OCI-LY1 (cell line): Measurements from ENCODE around the gene NUBPL.
"Not testable (repeated sequence)": the region's sequence is repeated elsewhere in the genome, so short reads cannot be mapped to it uniquely, and the experiment has no call there.

Experiments used
- H2AFZ ChIP-seq: fragments of 200-600 bp; sonication (generic), shearing (Covaris generic); 2 replicates; pipeline ENCODE4 v1.6.0; 2014; ENCODE audit warnings: antibody characterized with exemption, mild to moderate bottlenecking, low read length
- H3F3A ChIP-seq: fragments of 200-600 bp; sonication (generic), shearing (Covaris generic); 2 replicates; pipeline ENCODE4 v1.6.0; 2014; ENCODE audit warnings: mild to moderate bottlenecking, antibody characterized with exemption, low read length, moderate library complexity; ENCODE audit not compliant: insufficient read depth
- H3K27ac ChIP-seq: fragments of 200-600 bp; sonication (generic); 2 replicates; pipeline ENCODE4 v1.5.1; 2014; ENCODE audit warnings: low read length, mixed run types, mild to moderate bottlenecking, low read depth; ENCODE audit not compliant: poor library complexity, severe bottlenecking
- H3K27me3 ChIP-seq: fragments of 200-600 bp; sonication (generic); 2 replicates; pipeline ENCODE4 v1.6.0; 2014; ENCODE audit warnings: antibody characterized with exemption, mild to moderate bottlenecking, low read length, moderate library complexity; ENCODE audit not compliant: insufficient read depth
- H3K36me3 ChIP-seq: fragments of 200-600 bp; sonication (generic); 2 replicates; pipeline ENCODE4 v1.6.1; 2014; ENCODE audit warnings: mild to moderate bottlenecking, antibody characterized with exemption, low read length, moderate library complexity, mixed read lengths; ENCODE audit not compliant: insufficient read depth
- H3K4me1 ChIP-seq: fragments of 200-600 bp; sonication (generic); 2 replicates; pipeline ENCODE4 v1.5.1; 2014; ENCODE audit warnings: mild to moderate bottlenecking, low read length, moderate library complexity; ENCODE audit not compliant: insufficient read depth, severe bottlenecking
- H3K4me2 ChIP-seq: fragments of 200-600 bp; sonication (generic), shearing (Covaris generic); 2 replicates; pipeline ENCODE4 v1.6.1; 2014; ENCODE audit warnings: low read length
- H3K4me3 ChIP-seq: fragments of 200-600 bp; sonication (generic); 2 replicates; pipeline ENCODE4 v1.5.1; 2014; ENCODE audit warnings: low read length, low read depth, mild to moderate bottlenecking, mixed read lengths; ENCODE audit not compliant: poor library complexity, severe bottlenecking
- H3K79me2 ChIP-seq: fragments of 200-600 bp; shearing (Covaris generic); 2 replicates; pipeline ENCODE4 v1.6.1; 2016; ENCODE audit warnings: mixed run types, low read length, mixed read lengths; ENCODE audit not compliant: insufficient read depth
- H3K9ac ChIP-seq: fragments of 200-600 bp; sonication (generic), shearing (Covaris generic); 2 replicates; pipeline ENCODE4 v1.6.1; 2014; ENCODE audit warnings: mild to moderate bottlenecking, low read length, mixed read lengths
- H3K9me2 ChIP-seq: fragments of 200-600 bp; sonication (generic), shearing (Covaris generic); 2 replicates; pipeline ENCODE4 v1.6.1; 2014; ENCODE audit warnings: low read depth, mild to moderate bottlenecking, low read length, mixed read lengths
- H3K9me3 ChIP-seq: fragments of 200-600 bp; shearing (Covaris generic); 2 replicates; pipeline ENCODE4 v1.6.1; 2014; ENCODE audit warnings: low read length, mixed read lengths
- H4K20me1 ChIP-seq: fragments of 200-600 bp; sonication (generic), shearing (Covaris generic); 2 replicates; pipeline ENCODE4 v1.6.0; 2016; ENCODE audit warnings: mild to moderate bottlenecking, low read length; ENCODE audit not compliant: insufficient read depth
- EZH2 ChIP-seq: fragments of 200-600 bp; sonication (generic), shearing (Covaris generic); IDR thresholded peaks from 2 replicates; pipeline ENCODE4 v1.8.0; 2017; ENCODE audit warnings: borderline replicate concordance, mixed run types, mild to moderate bottlenecking, antibody characterized with exemption, low read length, moderate library complexity, mixed read lengths
- TF ChIP-seq, protein P1 (sequence below): fragments of 200-600 bp; sonication (generic), shearing (Covaris generic); IDR thresholded peaks from 2 replicates; pipeline ENCODE4 v1.5.1; 2017; ENCODE audit warnings: mild to moderate bottlenecking, antibody characterized with exemption, low read length, moderate library complexity, mixed read lengths

Gene NUBPL

DNA sequence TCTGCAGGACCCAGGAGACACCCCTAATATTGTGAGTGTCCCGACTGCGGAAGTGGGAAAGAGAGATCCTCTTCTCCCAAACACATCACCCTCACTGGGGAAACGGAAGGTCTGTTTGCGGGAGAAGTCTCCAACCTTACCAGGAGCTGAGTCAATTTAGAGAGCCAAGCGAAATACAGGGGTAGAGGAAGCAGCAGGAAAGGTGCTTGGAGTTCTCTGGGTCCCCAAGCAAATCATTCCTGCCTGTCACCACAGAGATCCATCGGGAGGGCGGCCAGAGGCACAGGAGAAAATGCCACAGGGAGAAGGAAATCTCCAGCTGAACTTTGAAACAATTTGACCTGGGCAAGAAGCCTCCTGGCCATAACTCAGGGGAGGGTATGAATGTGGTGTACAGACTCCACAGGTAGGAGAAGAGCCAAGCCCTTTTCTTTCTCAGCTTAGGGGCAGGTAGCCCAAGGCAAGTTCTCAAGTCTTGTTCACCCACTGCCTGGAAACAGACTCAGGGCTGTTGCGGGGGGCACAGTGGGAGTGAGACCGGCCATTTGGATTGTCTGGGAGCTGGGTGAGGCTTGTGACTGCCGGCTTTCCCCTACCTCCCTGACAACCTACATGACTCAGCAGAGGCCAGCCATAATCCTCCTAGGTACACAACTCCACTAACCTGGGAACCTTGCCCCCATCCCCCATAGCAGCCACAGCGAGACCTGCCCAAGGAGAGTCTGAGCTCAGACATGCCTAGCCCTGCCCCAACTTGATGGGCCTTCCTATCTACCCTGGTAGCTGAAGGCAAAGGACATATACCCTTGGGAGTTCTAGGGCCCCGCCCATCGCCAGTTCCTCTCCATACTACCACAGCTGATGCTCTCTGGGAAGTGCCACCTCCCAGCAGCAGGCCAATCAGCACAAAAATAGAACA, 304.0 kb downstream of the NUBPL start:
- TF ChIP-seq, protein P1, sequence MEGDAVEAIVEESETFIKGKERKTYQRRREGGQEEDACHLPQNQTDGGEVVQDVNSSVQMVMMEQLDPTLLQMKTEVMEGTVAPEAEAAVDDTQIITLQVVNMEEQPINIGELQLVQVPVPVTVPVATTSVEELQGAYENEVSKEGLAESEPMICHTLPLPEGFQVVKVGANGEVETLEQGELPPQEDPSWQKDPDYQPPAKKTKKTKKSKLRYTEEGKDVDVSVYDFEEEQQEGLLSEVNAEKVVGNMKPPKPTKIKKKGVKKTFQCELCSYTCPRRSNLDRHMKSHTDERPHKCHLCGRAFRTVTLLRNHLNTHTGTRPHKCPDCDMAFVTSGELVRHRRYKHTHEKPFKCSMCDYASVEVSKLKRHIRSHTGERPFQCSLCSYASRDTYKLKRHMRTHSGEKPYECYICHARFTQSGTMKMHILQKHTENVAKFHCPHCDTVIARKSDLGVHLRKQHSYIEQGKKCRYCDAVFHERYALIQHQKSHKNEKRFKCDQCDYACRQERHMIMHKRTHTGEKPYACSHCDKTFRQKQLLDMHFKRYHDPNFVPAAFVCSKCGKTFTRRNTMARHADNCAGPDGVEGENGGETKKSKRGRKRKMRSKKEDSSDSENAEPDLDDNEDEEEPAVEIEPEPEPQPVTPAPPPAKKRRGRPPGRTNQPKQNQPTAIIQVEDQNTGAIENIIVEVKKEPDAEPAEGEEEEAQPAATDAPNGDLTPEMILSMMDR = no peak
- TF ChIP-seq EZH2 = no peak
- Histone ChIP-seq H3K4me2 (no peak overlapping the region), H3K79me2 (no peaks in the 10 kb centered on the region), H3K9ac (no peak overlapping the region), H2AFZ (no peak overlapping the region), H3K27ac (no peak overlapping the region), H3K27me3 (no peaks in the 10 kb centered on the region), H3K4me1 (no peaks in the 10 kb centered on the region), H3K9me3 (no peaks in the 10 kb centered on the region), H3K4me3 (no peak overlapping the region), H4K20me1 (no peaks in the 10 kb centered on the region), H3F3A (no peaks in the 10 kb centered on the region), H3K9me2 (no peaks in the 10 kb centered on the region), H3K36me3 (no peaks in the 10 kb centered on the region)

DNA sequence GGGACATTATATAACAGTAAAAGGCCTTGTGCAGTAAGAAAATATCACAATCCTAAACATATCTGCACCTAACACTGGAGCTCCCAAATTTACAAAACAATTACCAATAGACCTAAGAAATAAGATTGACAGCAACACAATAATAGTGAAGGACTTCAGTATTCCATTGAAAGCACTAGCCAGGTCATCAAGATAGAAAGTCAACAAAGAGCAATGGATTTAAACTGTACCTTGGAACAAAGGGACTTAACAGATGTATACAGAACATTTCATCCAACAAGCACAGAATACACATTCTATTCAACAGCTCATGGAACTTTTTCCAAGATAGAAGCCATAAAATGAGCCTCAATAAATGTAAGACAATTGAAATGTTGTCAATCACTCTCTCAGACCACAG, 306.4 kb downstream of the NUBPL start:
- Histone ChIP-seq H3K9me2 (no peaks in the 10 kb centered on the region), H3K79me2 (no peaks in the 10 kb centered on the region), H3K9ac (no peak overlapping the region), H3F3A (no peaks in the 10 kb centered on the region), H2AFZ (no peak overlapping the region), H3K27ac (no peak overlapping the region), H3K4me2 (no peak overlapping the region), H3K9me3 (no peaks in the 10 kb centered on the region), H4K20me1 (no peaks in the 10 kb centered on the region), H3K4me1 (no peaks in the 10 kb centered on the region), H3K36me3 (no peaks in the 10 kb centered on the region), H3K27me3 (no peaks in the 10 kb centered on the region), H3K4me3 (no peak overlapping the region)
- TF ChIP-seq, protein P1 = no peak
- no peak for TF ChIP-seq EZH2

DNA sequence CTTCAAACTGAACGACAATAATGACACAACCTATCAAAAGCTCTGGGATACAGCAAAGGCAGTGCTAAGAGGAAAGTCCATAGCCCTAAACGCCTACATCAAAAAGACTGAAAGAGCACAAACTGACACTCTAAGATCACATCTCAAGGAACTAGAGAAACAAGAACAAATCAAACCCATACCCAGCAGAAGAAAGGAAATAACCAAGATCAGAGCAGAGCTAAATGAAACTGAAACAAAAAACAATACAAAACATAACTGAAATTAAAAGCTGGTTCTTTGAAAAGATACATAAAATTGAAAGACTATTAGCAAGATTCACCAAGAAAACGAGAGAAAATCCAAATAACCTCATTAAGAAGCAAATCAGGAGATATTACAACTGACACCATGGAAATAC, 306.9 kb downstream of the NUBPL start:
- H3K27me3 ChIP-seq, H3K9me3 ChIP-seq, H3K4me2 ChIP-seq: not testable (repeated sequence)

DNA sequence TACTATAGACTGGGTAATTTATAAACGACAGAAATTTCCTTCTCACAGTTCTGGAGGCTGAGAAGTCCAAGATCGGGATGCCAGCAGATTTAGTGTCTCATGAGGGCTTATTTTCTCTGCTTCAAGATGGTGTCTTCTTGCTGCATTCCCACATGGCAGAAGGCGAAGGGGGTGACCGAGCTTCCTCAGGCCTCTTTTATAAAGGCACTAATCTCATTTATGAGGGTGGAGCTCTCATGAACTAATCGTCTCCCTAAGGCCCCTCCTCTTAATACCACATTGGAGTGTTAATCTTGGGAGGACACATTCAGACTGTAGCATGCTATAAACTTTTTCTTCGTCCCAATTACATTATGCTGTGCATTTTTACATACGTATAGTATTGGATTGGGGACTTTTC, 315.5 kb downstream of the NUBPL start:
- no peaks in the 10 kb centered on the region for H3F3A ChIP-seq
- no peaks in the 10 kb centered on the region for H3K9me2 ChIP-seq
- no peaks in the 10 kb centered on the region for H3K9me3 ChIP-seq
- H2AFZ ChIP-seq = no peak overlapping the region
- no peaks in the 10 kb centered on the region for H3K79me2 ChIP-seq
- no peaks in the 10 kb centered on the region for H3K4me1 ChIP-seq
- H3K27ac ChIP-seq = no peak overlapping the region
- H3K9ac ChIP-seq = no peak overlapping the region
- no peak overlapping the region for H3K4me2 ChIP-seq
- H4K20me1 ChIP-seq = no peaks in the 10 kb centered on the region
- H3K36me3 ChIP-seq = no peaks in the 10 kb centered on the region
- no peak overlapping the region for H3K4me3 ChIP-seq
- no peaks in the 10 kb centered on the region for H3K27me3 ChIP-seq
- TF ChIP-seq EZH2 = no peak
- TF ChIP-seq, protein P1 = no peak

More for the DNA sequence above, 306.9 kb downstream of the NUBPL start:
- not testable (repeated sequence) for H3K9me2 ChIP-seq, H3K9ac ChIP-seq, H2AFZ ChIP-seq, H3F3A ChIP-seq, H3K36me3 ChIP-seq, H3K27ac ChIP-seq, H3K79me2 ChIP-seq, H3K4me3 ChIP-seq, H4K20me1 ChIP-seq, H3K4me1 ChIP-seq
